ENCODE results near the gene KDM3B.

KDM3B gene

DNA sequence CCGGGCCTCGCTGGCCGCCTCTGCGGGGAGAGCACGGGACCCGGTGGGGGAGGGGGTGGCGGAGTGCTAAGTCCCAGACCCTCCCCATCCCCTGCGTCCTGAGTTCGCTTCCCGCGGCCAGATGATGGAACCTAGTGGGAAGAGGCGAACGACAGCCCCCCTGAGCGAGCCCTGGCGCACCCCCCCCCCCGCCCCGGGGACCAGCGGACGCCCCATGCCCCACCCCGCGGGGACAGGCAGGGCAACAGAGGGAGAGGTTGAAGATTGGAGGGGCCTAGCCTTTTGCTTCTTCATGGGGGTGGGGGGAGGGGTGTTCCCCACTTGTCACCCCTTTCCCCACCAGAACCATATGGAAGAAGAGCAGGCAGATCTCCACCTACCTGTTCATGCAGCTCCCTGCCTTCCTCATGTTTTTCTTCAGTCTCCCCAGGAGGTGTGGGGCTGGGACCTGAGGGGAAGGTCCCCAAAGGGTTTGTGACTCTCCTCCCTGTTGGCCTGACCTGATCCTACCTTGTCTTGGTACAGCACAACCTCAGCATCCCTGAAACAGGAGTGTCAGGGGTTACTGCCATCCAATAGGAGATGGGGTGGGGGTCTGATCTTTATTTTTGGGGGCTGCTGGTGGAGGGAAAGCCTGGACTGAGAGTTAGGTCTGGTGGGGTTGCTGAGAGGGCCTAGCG, 13.9 kb upstream of the KDM3B start:
- H3K9ac ChIP-seq (ENCODE audit: low read length) = peak overlapping the region; percentile 95

DNA sequence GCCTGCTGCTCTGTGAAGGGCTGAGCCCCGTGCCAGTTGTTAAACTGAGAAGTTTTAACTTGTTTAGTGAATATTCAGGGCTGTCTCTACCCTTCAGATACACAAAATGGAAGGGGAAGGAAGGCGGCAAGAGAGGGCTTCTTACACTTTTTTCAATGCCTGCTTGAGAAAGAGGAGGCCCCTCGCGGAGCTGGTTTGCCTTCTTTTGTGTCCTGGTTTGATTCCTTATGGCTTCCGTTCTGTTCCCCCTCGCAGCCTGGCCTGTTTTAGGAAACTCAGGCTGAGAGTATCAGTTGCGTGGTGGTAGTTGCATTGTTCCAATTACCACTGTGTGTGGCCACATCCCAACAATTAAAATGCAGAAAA, 13.4 kb upstream of the KDM3B start:
- peak overlapping the region; percentile 46 for H3K9ac ChIP-seq (ENCODE audit: low read length)
- H3K27me3 ChIP-seq (ENCODE audit: control insufficient read depth, insufficient read depth, low read length) = no peaks in the 10 kb centered on the region
- peak overlapping the region; percentile 85 for H3K4me3 ChIP-seq (ENCODE audit: low read length)
- peak overlapping the region; percentile 99 for H3K27ac ChIP-seq (ENCODE audit: low read depth, low read length)
- H3K36me3 ChIP-seq (ENCODE audit: control insufficient read depth, insufficient read depth, low read length) = peaks cover 10% of the 10 kb centered on the region
- peaks cover 12% of the 10 kb centered on the region for H3K4me1 ChIP-seq (ENCODE audit: control insufficient read depth, insufficient read depth, low read length)

More for the DNA sequence above, 13.9 kb upstream of the KDM3B start:
- Histone ChIP-seq H3K27me3 (ENCODE audit: control insufficient read depth, insufficient read depth, low read length) (no peaks in the 10 kb centered on the region), H3K4me3 (ENCODE audit: low read length) (peak overlapping the region; percentile 85), H3K27ac (ENCODE audit: low read depth, low read length) (peak overlapping the region; percentile 99), H3K4me1 (ENCODE audit: control insufficient read depth, insufficient read depth, low read length) (peaks cover 12% of the 10 kb centered on the region), H3K36me3 (ENCODE audit: control insufficient read depth, insufficient read depth, low read length) (peaks cover 6% of the 10 kb centered on the region)

DNA sequence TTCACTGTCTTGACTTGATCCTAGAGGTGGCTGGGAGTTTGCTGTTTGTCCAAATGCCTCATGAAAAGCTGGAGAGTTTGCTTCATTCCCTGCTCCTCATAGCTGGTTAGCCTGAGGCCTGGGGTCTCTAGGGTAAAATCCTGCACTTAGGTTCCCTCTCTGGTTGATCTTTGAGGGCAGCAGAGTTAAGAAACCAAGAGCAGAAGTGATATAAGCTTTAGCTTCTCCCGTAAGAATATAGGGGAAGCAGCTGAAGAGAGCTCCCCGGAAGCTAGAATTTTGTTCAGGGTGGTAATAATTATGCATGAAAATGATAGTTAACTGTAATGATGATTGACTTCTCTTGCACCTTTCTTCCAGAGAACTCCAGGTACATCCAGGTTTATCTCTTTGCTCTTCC, 13.0 kb upstream of the KDM3B start:
- Histone ChIP-seq H3K4me3 (ENCODE audit: low read length) (peak overlapping the region; percentile 85), H3K27me3 (ENCODE audit: control insufficient read depth, insufficient read depth, low read length) (no peaks in the 10 kb centered on the region), H3K9ac (ENCODE audit: low read length) (peak overlapping the region; percentile 39), H3K4me1 (ENCODE audit: control insufficient read depth, insufficient read depth, low read length) (peaks cover 12% of the 10 kb centered on the region), H3K27ac (ENCODE audit: low read depth, low read length) (peak overlapping the region; percentile 60), H3K36me3 (ENCODE audit: control insufficient read depth, insufficient read depth, low read length) (peaks cover 12% of the 10 kb centered on the region)

DNA sequence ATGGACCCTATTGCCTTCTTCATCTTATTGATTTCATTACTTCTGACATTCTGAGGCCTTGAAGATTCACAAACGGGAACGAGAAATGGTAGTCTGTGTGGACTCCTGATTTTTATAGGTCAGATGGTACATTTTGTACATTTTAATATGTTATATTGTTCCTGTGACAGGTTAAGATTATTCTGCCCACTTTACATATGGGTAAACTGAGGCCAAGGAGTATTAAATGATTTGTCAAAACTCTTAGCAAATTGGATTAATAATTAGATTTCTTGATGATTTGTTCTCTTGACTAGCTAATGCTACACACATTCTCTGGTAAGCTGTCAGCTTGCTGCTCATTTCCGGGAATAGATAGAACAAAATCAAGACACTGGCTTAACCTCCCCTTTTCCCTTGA, 12.5 kb upstream of the KDM3B start:
- H3K4me1 ChIP-seq (ENCODE audit: control insufficient read depth, insufficient read depth, low read length) = peaks cover 12% of the 10 kb centered on the region
- no peak overlapping the region for H3K9ac ChIP-seq (ENCODE audit: low read length)
- H3K4me3 ChIP-seq (ENCODE audit: low read length) = no peak overlapping the region
- no peaks in the 10 kb centered on the region for H3K27me3 ChIP-seq (ENCODE audit: control insufficient read depth, insufficient read depth, low read length)
- no peak overlapping the region for H3K27ac ChIP-seq (ENCODE audit: low read depth, low read length)
- H3K36me3 ChIP-seq (ENCODE audit: control insufficient read depth, insufficient read depth, low read length) = peaks cover 16% of the 10 kb centered on the region

DNA sequence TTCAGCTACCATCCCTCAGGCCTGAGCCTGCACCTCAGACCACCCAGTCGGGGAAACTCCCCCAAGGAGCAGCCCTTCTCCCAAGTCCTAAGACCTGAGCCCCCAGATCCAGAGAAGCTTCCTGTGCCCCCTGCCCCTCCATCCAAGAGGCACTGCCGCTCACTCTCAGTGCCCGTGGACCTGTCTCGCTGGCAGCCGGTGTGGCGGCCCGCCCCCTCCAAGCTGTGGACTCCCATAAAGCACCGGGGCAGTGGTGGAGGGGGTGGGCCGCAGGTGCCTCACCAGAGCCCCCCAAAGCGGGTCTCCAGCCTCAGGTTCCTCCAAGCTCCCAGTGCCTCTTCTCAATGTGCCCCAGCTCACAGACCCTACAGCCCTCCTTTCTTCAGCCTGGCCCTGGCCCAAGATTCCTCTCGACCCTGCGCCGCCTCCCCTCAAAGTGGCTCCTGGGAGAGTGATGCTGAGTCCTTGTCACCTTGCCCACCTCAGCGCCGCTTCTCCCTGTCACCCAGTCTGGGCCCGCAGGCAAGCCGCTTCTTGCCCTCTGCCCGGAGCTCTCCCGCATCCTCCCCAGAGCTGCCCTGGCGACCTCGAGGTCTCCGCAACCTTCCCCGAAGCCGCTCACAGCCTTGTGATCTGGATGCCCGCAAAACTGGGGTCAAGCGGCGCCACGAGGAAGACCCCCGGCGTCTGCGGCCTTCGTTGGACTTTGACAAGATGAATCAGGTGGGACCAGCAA, 7.4 kb upstream of the KDM3B start:
- Histone ChIP-seq H3K27me3 (ENCODE audit: control insufficient read depth, insufficient read depth, low read length) (no peaks in the 10 kb centered on the region), H3K36me3 (ENCODE audit: control insufficient read depth, insufficient read depth, low read length) (peaks cover 34% of the 10 kb centered on the region), H3K4me3 (ENCODE audit: low read length) (no peak overlapping the region), H3K27ac (ENCODE audit: low read depth, low read length) (no peak overlapping the region), H3K9ac (ENCODE audit: low read length) (no peak overlapping the region), H3K4me1 (ENCODE audit: control insufficient read depth, insufficient read depth, low read length) (peaks cover 2% of the 10 kb centered on the region)

DNA sequence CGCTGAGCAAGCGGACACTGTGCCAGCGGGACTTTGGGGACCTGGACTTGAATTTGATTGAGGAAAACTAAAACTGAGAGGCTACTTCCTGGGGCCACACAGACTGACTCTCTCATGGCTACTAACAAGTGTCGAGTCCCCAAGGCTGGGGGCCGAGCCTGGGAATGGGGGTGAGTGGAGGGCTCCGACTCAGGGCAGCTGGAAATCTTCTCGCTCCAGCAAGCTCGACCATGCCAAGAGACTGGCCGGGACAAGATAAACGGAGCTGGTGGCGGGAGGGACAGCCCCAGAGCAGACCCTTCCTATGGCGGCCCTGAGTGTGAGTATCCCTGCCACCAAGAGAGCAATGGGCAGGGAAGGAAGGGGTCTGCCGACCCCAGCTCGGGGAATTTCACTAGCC, 5.6 kb upstream of the KDM3B start:
- peaks cover 28% of the 10 kb centered on the region for H3K36me3 ChIP-seq (ENCODE audit: control insufficient read depth, insufficient read depth, low read length)
- no peak overlapping the region for H3K27ac ChIP-seq (ENCODE audit: low read depth, low read length)
- H3K4me1 ChIP-seq (ENCODE audit: control insufficient read depth, insufficient read depth, low read length) = no peaks in the 10 kb centered on the region
- no peak overlapping the region for H3K9ac ChIP-seq (ENCODE audit: low read length)
- no peak overlapping the region for H3K4me3 ChIP-seq (ENCODE audit: low read length)
- no peaks in the 10 kb centered on the region for H3K27me3 ChIP-seq (ENCODE audit: control insufficient read depth, insufficient read depth, low read length)

DNA sequence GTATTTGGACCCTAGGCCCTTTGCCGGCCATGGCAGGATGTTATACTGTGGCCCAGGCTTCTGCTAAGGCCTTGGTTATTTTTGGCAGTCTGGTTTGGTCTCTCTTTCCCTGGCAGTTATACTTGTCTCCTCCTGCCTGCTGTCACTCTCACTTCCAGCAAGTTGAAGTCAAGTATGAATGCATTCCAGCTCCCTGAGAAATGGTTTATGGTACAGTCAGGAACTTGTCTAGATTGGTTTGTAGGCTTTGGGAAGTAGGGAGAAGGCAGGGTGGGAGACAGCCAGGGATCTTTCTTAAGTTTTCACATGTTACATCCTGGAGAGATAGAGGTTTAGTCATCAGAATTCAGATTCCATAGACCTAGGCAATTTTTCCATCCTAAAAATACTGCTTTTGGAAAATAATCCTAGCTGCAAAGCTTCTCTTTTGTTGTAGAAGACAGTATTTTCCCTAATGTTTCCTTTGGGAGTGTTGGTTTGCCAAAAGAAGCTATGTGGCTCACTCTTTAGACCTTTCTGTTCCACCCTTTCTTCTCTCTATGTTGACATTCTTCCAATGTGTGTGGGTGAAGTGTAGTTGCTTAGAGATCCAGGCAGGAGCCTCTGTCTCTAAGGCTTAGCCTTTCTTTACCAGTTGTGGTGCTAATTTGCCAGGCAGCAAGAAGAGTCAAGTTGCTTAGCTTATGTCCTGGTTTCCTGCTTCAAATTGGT, 2.5 kb upstream of the KDM3B start:
- Histone ChIP-seq H3K27ac (ENCODE audit: low read depth, low read length) (no peak overlapping the region), H3K4me3 (ENCODE audit: low read length) (no peak overlapping the region), H3K4me1 (ENCODE audit: control insufficient read depth, insufficient read depth, low read length) (peaks cover 7% of the 10 kb centered on the region), H3K9ac (ENCODE audit: low read length) (no peak overlapping the region), H3K27me3 (ENCODE audit: control insufficient read depth, insufficient read depth, low read length) (no peaks in the 10 kb centered on the region), H3K36me3 (ENCODE audit: control insufficient read depth, insufficient read depth, low read length) (peaks cover 18% of the 10 kb centered on the region)

DNA sequence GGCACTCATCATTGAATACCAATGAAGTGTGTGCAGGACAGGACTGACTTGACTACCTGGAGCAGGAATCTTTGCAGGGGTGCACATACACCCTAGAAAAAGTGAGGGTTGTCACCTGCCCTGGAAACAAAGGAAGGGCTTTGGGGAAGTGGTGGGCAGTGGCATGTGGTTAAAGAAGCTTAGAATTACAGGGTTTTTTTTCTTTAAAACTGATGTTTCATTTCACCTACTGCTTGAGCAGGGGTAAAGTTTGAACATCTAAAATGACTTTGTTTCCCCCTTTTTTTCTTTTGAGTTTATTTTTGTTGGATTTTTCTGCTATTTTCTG, 2.0 kb upstream of the KDM3B start:
- H3K27me3 ChIP-seq (ENCODE audit: control insufficient read depth, insufficient read depth, low read length) = no peaks in the 10 kb centered on the region
- H3K36me3 ChIP-seq (ENCODE audit: control insufficient read depth, insufficient read depth, low read length) = peaks cover 17% of the 10 kb centered on the region
- H3K9ac ChIP-seq (ENCODE audit: low read length) = no peak overlapping the region
- no peak overlapping the region for H3K27ac ChIP-seq (ENCODE audit: low read depth, low read length)
- H3K4me3 ChIP-seq (ENCODE audit: low read length) = no peak overlapping the region
- H3K4me1 ChIP-seq (ENCODE audit: control insufficient read depth, insufficient read depth, low read length) = peaks cover 7% of the 10 kb centered on the region

DNA sequence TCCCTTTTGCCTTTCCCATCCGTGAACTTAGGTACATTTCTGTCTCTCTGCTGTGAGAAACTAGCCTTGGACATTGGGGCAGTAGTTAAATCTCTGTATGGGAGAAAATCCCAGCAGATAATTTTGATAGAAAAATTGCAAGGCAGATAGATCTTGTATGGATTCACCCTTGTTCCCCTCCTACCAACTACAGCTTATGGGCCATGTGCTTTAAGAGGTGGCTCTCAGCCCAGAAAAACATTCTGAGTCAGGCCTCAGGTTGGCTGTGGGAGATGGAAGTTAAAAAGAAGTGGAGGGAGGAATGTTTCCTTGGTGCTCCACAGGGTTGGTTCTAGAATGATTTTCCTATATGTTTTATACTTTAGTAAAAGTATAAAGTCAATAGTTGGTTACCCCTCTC, 1.4 kb upstream of the KDM3B start:
- Histone ChIP-seq H3K27ac (ENCODE audit: low read depth, low read length) (no peak overlapping the region), H3K4me3 (ENCODE audit: low read length) (no peak overlapping the region), H3K4me1 (ENCODE audit: control insufficient read depth, insufficient read depth, low read length) (peaks cover 10% of the 10 kb centered on the region), H3K9ac (ENCODE audit: low read length) (no peak overlapping the region), H3K27me3 (ENCODE audit: control insufficient read depth, insufficient read depth, low read length) (no peaks in the 10 kb centered on the region), H3K36me3 (ENCODE audit: control insufficient read depth, insufficient read depth, low read length) (peaks cover 12% of the 10 kb centered on the region)

DNA sequence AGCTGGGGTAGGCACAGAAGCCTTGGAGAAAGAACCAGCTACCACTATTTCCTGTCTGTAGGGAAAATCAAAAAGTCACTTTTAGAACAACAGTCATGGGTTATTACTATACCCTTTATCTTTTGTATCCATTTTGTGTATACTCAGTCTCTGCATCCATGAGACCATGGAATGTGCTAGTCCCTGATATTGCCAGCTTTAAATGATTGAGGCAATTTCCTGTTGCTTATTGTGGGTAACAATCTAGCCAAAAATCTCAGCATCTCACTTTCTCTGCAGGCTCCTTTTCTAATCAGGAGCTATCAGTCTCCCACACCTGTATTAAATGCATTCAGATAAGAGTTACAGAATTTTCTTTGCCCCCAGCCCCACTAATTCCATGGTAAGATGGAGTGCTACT, 968 bp upstream of the KDM3B start:
- H3K4me1 ChIP-seq (ENCODE audit: control insufficient read depth, insufficient read depth, low read length) = peaks cover 13% of the 10 kb centered on the region
- no peak overlapping the region for H3K9ac ChIP-seq (ENCODE audit: low read length)
- no peak overlapping the region for H3K4me3 ChIP-seq (ENCODE audit: low read length)
- H3K27ac ChIP-seq (ENCODE audit: low read depth, low read length) = no peak overlapping the region
- H3K36me3 ChIP-seq (ENCODE audit: control insufficient read depth, insufficient read depth, low read length) = peaks cover 10% of the 10 kb centered on the region
- no peaks in the 10 kb centered on the region for H3K27me3 ChIP-seq (ENCODE audit: control insufficient read depth, insufficient read depth, low read length)

DNA sequence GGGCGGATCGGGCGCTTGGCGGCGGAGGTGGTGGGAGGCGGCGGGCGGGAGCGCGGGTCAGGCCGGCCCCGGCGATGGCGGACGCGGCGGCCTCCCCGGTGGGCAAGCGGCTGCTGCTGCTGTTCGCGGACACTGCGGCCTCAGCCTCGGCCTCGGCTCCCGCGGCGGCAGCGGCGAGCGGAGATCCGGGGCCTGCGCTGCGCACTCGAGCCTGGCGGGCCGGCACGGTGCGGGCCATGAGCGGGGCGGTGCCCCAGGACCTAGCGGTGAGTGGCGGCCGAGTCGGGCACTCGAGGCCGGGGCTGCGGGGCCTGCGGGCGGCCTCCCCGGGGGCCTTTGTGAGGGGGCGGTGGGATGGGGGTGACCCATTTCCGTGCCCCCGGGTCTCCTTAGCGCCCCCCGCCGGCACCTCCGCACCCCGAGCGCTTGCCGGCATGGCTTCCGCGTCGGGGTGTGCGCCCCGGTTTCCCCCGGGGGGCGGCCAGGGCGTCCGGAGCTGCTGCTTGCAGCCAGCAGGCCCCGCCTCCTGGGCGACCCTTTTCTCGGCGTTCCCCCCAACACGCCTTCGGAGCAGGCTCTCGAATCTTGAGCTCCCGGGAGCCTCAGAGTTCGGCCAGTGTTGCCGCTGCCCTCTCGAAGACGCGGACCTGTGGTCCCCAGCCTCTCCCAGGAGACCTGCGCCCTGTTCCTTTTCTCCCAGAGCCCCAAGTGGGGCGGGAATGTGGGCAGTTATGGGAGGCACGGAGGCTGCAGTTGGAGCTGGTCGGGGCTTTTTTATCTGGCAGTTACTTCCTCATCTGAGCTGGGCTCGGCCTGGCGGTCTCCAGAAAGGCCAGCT, 456 bp downstream of the KDM3B start:
- Histone ChIP-seq H3K4me3 (ENCODE audit: low read length) (peak overlapping the region; percentile 91), H3K4me1 (ENCODE audit: control insufficient read depth, insufficient read depth, low read length) (peaks cover 13% of the 10 kb centered on the region), H3K36me3 (ENCODE audit: control insufficient read depth, insufficient read depth, low read length) (peaks cover 3% of the 10 kb centered on the region), H3K9ac (ENCODE audit: low read length) (peak overlapping the region; percentile 74), H3K27ac (ENCODE audit: low read depth, low read length) (peak overlapping the region; percentile 91), H3K27me3 (ENCODE audit: control insufficient read depth, insufficient read depth, low read length) (no peaks in the 10 kb centered on the region)

DNA sequence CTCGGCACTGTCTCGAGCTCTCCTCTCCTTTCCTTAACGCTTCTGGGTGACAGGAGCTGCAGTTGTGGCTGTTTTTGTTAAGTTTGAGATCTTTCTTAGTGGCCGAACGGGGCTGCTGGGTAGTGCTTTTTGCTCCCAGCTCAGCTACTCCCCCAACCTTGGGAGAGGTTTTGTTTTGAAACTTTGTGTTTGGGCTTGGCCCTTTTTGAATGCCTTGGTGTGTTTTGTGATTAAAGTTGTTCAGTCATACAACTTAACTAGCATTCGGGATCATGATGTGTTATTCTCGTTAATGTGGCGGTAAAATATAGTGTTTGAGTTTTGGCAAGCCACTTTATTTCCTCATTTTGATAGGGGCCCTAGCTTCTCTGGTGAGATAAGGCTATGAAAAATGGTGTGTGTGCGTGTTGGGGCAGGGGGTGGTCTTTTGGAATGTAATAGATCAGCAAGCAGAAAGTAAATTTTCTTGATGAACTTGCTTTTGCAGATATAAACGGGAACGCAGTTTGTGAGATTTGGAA, 1.1 kb downstream of the KDM3B start:
- H3K36me3 ChIP-seq (ENCODE audit: control insufficient read depth, insufficient read depth, low read length) = no peaks in the 10 kb centered on the region
- peak overlapping the region; percentile 91 for H3K27ac ChIP-seq (ENCODE audit: low read depth, low read length)
- H3K9ac ChIP-seq (ENCODE audit: low read length) = peak overlapping the region; percentile 74
- H3K4me1 ChIP-seq (ENCODE audit: control insufficient read depth, insufficient read depth, low read length) = peaks cover 13% of the 10 kb centered on the region
- H3K27me3 ChIP-seq (ENCODE audit: control insufficient read depth, insufficient read depth, low read length) = no peaks in the 10 kb centered on the region
- peak overlapping the region; percentile 91 for H3K4me3 ChIP-seq (ENCODE audit: low read length)

All from rectal smooth muscle tissue (tissue), 1 donor.